ENCODE results near the gene NDEL1. TPM values are rescaled to one million over a fixed set of nuclear protein-coding genes. Genes with fewer than 3 reads are reported as not detected.
"Not testable (repeated sequence)": the region's sequence is repeated elsewhere in the genome, so short reads cannot be mapped to it uniquely, and the experiment has no call there.

Gene NDEL1
- total RNA-seq: 24.8 TPM
- long read RNA-seq, transcript NDEL1-204 (1 exons, 3,927 nt): minor isoform, 6 of 37 reads
- long read RNA-seq, transcript NDEL1-201 (9 exons, 2,372 nt): minor isoform, 6 of 37 reads
- long read RNA-seq, transcript NDEL1-203 (10 exons, 1,858 nt): major isoform, 19 of 37 reads
- long read RNA-seq, partial matches to known transcripts: 1 of 37 reads
- long read RNA-seq, other reads (novel, unspliced or antisense): 5 of 37 reads

GRCh38 chr17:8435245-8436168 is at the start of gene NDEL1:
Gene NDEL1 (plus strand): TSS chr17:8435884. CDS start chr17:8444272, 8,388 bp downstream.
- ATAC-seq (ENCODE audit: poor library complexity) (peak; percentile 98), DNase-seq (peak; percentile 100)
- intact Hi-C loops (cut with DNase I): no loop called here

GRCh38 chr17:8386841-8387240 is 48.8 kb upstream of the NDEL1 start:
- no peak for ATAC-seq (ENCODE audit: poor library complexity)

GRCh38 chr17:8387914-8388651 is 47.6 kb upstream of the NDEL1 start:
- intact Hi-C loops (cut with DNase I): no loop called here
- DNase-seq: no peak
- no peak for ATAC-seq (ENCODE audit: poor library complexity)

More at GRCh38 chr17:8386841-8387240, 48.8 kb upstream of the NDEL1 start:
- no peak for DNase-seq
- intact Hi-C loops (cut with DNase I): no loop called here

GRCh38 chr17:8391711-8392110 is 44.0 kb upstream of the NDEL1 start:
- DNase-seq: no peak
- no peak for ATAC-seq (ENCODE audit: poor library complexity)
- intact Hi-C loops (cut with DNase I): no loop called here

- DNase-seq: no peak
- intact Hi-C loops (cut with DNase I): no loop called here
- no peak for ATAC-seq (ENCODE audit: poor library complexity)
These were observed 43.4 kb upstream of the NDEL1 start for GRCh38 chr17:8392274-8392673.

- intact Hi-C loops (cut with DNase I): no loop called here
- DNase-seq: no peak
- peak; percentile 12 for ATAC-seq (ENCODE audit: poor library complexity)
These were observed 42.8 kb upstream of the NDEL1 start for GRCh38 chr17:8392674-8393469.

GRCh38 chr17:8393470-8394231 is 42.0 kb upstream of the NDEL1 start:
- DNase-seq (no peak), ATAC-seq (ENCODE audit: poor library complexity) (no peak)
- intact Hi-C loops (cut with DNase I): no loop called here

GRCh38 chr17:8394497-8394896 is 41.2 kb upstream of the NDEL1 start:
- intact Hi-C loops (cut with DNase I); DNase-seq; ATAC-seq (ENCODE audit: poor library complexity): not testable (repeated sequence)

- no peak for ATAC-seq (ENCODE audit: poor library complexity)
- intact Hi-C loops (cut with DNase I): no loop called here
- no peak for DNase-seq
These were observed 38.0 kb upstream of the NDEL1 start, which contains the start of gene RNF222 for GRCh38 chr17:8397636-8398035. Gene RNF222 (minus strand): TSS chr17:8397827. CDS start chr17:8393461, 4,366 bp downstream.

GRCh38 chr17:8398980-8399379 is 36.7 kb upstream of the NDEL1 start:
- no peak for ATAC-seq (ENCODE audit: poor library complexity)
- no peak for DNase-seq
- intact Hi-C loops (cut with DNase I): no loop called here

GRCh38 chr17:8401107-8401506 is 34.6 kb upstream of the NDEL1 start:
- DNase-seq (no peak), ATAC-seq (ENCODE audit: poor library complexity) (no peak)
- intact Hi-C loops (cut with DNase I): no loop called here

- ATAC-seq (ENCODE audit: poor library complexity): no peak
These were observed 32.7 kb upstream of the NDEL1 start for GRCh38 chr17:8402921-8403536.

GRCh38 chr17:8405499-8406016 is 30.1 kb upstream of the NDEL1 start:
- DNase-seq: no peak
- intact Hi-C loops (cut with DNase I): no loop called here
- no peak for ATAC-seq (ENCODE audit: poor library complexity)

More at GRCh38 chr17:8402921-8403536, 32.7 kb upstream of the NDEL1 start:
- DNase-seq: no peak
- intact Hi-C loops (cut with DNase I): no loop called here

GRCh38 chr17:8406174-8406573 is 29.5 kb upstream of the NDEL1 start:
- intact Hi-C loops (cut with DNase I): no loop called here
- ATAC-seq (ENCODE audit: poor library complexity) (no peak), DNase-seq (no peak)

GRCh38 chr17:8408371-8408770 is 27.3 kb upstream of the NDEL1 start:
- intact Hi-C loops (cut with DNase I): no loop called here
- ATAC-seq (ENCODE audit: poor library complexity) (no peak), DNase-seq (no peak)

GRCh38 chr17:8409966-8410882 is 25.5 kb upstream of the NDEL1 start:
- peak; percentile 97 for ATAC-seq (ENCODE audit: poor library complexity)
- peak; percentile 91 for DNase-seq
- intact Hi-C loops (cut with DNase I): loop anchor here (5.0 to 10.0 kb wide), 2 partner anchors 332 to 375 kb away; partner anchors contain the start of gene CCDC42

Measured in Right ventricle myocardium superior (tissue), 1 donor.